AG09319 (cell line): ENCODE measurements around the gene LRRC46.
A peak's percentile ranks its signal among the peaks of the same experiment; 100 is the strongest.

Experiments
- DNase-seq: peaks from one replicate; pipeline ENCODE4 v3.0.0-alpha.2; 2010; ENCODE audit warnings: low read depth; ENCODE audit errors: extremely low read depth
- CTCF ChIP-seq: IDR thresholded peaks from 2 replicates; pipeline ENCODE4 v1.5.1; 2011; ENCODE audit warnings: low read depth, mild to moderate bottlenecking, inconsistent platforms, low read length, moderate library complexity

The LRRC46 gene

GRCh38 chr17:47821424-47822391 lies 9.8 kb upstream of the LRRC46 start, which contains the start of gene OSBPL7:
Gene OSBPL7 (minus strand): TSS chr17:47821794. CDS start chr17:47820278, 1,516 bp downstream.
- DNase-seq = peak; percentile 31
- peak; percentile 19 for TF ChIP-seq CTCF

GRCh38 chr17:47822785-47823184 lies 8.7 kb upstream of the LRRC46 start:
- no peak for TF ChIP-seq CTCF
- no peak for DNase-seq

- no peak for TF ChIP-seq CTCF
These were observed 8.0 kb upstream of the LRRC46 start for GRCh38 chr17:47823519-47823918.

GRCh38 chr17:47829870-47830269 lies 1.6 kb upstream of the LRRC46 start:
- no peak for TF ChIP-seq CTCF
- DNase-seq = no peak

More at GRCh38 chr17:47823519-47823918, 8.0 kb upstream of the LRRC46 start:
- DNase-seq = no peak

- DNase-seq = no peak
These were observed 971 bp upstream of the LRRC46 start for GRCh38 chr17:47830396-47831002.

GRCh38 chr17:47831934-47832327 lies 461 bp downstream of the LRRC46 start:
- TF ChIP-seq CTCF = no peak
- DNase-seq = no peak

More at GRCh38 chr17:47830396-47831002, 971 bp upstream of the LRRC46 start:
- TF ChIP-seq CTCF = no peak

- DNase-seq = no peak
- TF ChIP-seq CTCF = no peak
These were observed 3.3 kb downstream of the LRRC46 start for GRCh38 chr17:47834756-47835155.
